OCI-LY7 (cell line): ENCODE results near the gene URGCP. TPM values are rescaled to one million over a fixed set of nuclear protein-coding genes. Genes with fewer than 3 reads are reported as not detected.

Source experiments
- BruUV-seq: library from RNA; stranded (reverse); fragments of 400-500 nt; replicated peaks from 2 replicates; lab custom pipeline; 2021; lab: Mats Ljungman, UMichigan
- CTCF ChIA-PET: fragments of 300-600 bp; sonication (Branson Sonifier 250); formaldehyde crosslinking; loops from one replicate; lab custom pipeline; 2022; ENCODE audit warnings: antibody characterized with exemption; ENCODE audit not compliant: unreplicated experiment; lab: Charles Lee
- POLR2A ChIA-PET: fragments of 300-600 bp; sonication (Branson Sonifier 250); formaldehyde crosslinking; loops from one replicate; lab custom pipeline; 2022; ENCODE audit warnings: antibody characterized with exemption; lab: Charles Lee
- DNase-seq: peaks from one replicate; pipeline ENCODE4 v3.0.0-alpha.2; 2015; ENCODE audit warnings: low spot score
- H2AFZ ChIP-seq: fragments of 200-600 bp; sonication (generic), shearing (Covaris generic); 2 replicates; pipeline ENCODE4 v1.6.1; 2014; ENCODE audit warnings: mild to moderate bottlenecking, antibody characterized with exemption, low read length, moderate library complexity
- H3K27ac ChIP-seq: fragments of 200-600 bp; sonication (generic); 2 replicates; pipeline ENCODE4 v1.5.1; 2014; ENCODE audit warnings: mixed run types, low read depth, mild to moderate bottlenecking, moderate library complexity, low read length, inconsistent platforms; ENCODE audit not compliant: poor library complexity, severe bottlenecking
- H3K36me3 ChIP-seq: fragments of 200-600 bp; sonication (generic); 2 replicates; pipeline ENCODE4 v1.6.1; 2014; ENCODE audit warnings: mild to moderate bottlenecking, antibody characterized with exemption, low read length, moderate library complexity, mixed read lengths; ENCODE audit not compliant: insufficient read depth
- H3K4me1 ChIP-seq: fragments of 200-600 bp; sonication (generic); 2 replicates; pipeline ENCODE4 v1.5.1; 2014; ENCODE audit warnings: mild to moderate bottlenecking, low read length; ENCODE audit not compliant: insufficient read depth, poor library complexity, severe bottlenecking
- H3K4me2 ChIP-seq: fragments of 200-600 bp; sonication (generic); 2 replicates; pipeline ENCODE4 v1.6.1; 2014; ENCODE audit warnings: mild to moderate bottlenecking, low read length
- H3K4me3 ChIP-seq: fragments of 200-600 bp; sonication (generic); 2 replicates; pipeline ENCODE4 v1.5.1; 2014; ENCODE audit warnings: mild to moderate bottlenecking, low read depth, low read length; ENCODE audit not compliant: poor library complexity, severe bottlenecking
- H3K79me2 ChIP-seq: fragments of 200-600 bp; sonication (generic); 2 replicates; pipeline ENCODE4 v1.6.1; 2016; ENCODE audit warnings: low read depth, mild to moderate bottlenecking, low read length, moderate library complexity, mixed read lengths; ENCODE audit not compliant: insufficient read depth
- H3K9me2 ChIP-seq: fragments of 200-600 bp; sonication (generic); 2 replicates; pipeline ENCODE4 v1.6.1; 2016; ENCODE audit warnings: mild to moderate bottlenecking, low read length, mixed read lengths; ENCODE audit not compliant: insufficient read depth
- H3K9me3 ChIP-seq: fragments of 200-600 bp; sonication (generic); 2 replicates; pipeline ENCODE4 v1.6.1; 2014; ENCODE audit warnings: mild to moderate bottlenecking, mixed run types, low read length, mixed read lengths
- H4K20me1 ChIP-seq: fragments of 200-600 bp; sonication (generic); 2 replicates; pipeline ENCODE4 v1.6.1; 2014; ENCODE audit warnings: mild to moderate bottlenecking, antibody characterized with exemption, low read length, moderate library complexity, mixed read lengths; ENCODE audit not compliant: insufficient read depth
- EZH2phosphoT487 ChIP-seq: fragments of 200-600 bp; sonication (generic); IDR thresholded peaks from 2 replicates; pipeline ENCODE4 v1.6.1; 2018; ENCODE audit warnings: low read depth, borderline replicate concordance, mild to moderate bottlenecking, mixed run types, antibody characterized with exemption, low read length, moderate library complexity, mixed read lengths
- intact Hi-C: fragments of 100-400 bp; cut with micrococcal nuclease; formaldehyde crosslinking; loops from one replicate; pipeline ENCODE4 v1.10.0; 2022; ENCODE audit not compliant: unreplicated experiment
- total RNA-seq, 2 experiments: library from RNA; depleted of rRNA in 1 of 2; stranded (reverse); fragments of >200 nt in 1 of 2; shearing (Covaris generic) in 1 of 2; gene quantifications; 2 replicates each; pipeline ENCODE4 v1.2.3, GENCODE V29; 2014 to 2022
- TF ChIP-seq, protein P1 (sequence below): fragments of 200-600 bp; sonication (generic); conservative IDR thresholded peaks from 2 replicates; pipeline ENCODE4 v1.5.1; 2014; ENCODE audit warnings: mild to moderate bottlenecking, antibody characterized with exemption, low read length, moderate library complexity, mixed read lengths

URGCP gene
- total RNA-seq, 2 experiments from 2014 or later: 4.7 to 6.8 TPM

DNA sequence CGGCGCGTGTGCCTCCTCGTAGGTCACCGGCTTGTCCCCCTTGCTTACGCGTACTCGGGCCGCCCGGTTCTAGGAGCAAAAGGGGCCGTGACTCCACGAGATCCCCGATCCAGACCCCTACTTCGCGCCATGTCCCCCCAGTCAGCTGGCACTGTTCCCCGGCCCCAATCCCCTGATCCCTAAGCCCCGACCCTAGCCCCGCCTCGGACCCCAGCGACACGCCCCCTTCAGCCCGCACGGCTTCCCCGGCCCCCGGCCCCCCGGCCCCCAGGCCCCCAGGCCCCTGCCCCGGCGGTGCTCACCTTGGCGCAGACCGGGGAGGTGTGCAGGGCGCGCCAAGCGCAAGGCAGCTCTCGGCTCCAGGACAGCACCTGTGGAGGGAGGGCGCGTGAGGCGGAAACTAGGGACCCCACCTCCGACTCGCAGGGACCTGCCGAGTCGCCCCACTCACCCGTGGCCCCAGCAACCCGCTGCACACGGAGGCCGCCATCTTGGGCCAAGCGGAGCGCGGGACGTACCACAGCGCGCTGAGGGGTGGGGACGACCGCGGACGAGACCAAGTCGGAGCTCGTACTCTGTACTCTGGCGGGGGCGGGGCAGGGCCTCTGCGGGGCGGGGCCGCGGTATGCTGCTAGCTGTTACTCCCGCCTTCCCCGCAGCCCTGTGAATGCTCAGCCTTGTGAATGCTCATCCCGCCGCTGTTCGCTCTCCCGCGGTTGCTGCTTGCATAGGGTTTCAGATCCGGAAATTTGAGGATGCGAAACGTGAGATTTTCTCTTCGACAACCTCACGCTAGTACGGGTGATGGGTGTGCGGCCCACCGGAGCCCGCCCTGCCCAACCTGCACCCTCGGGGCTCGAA lies 37.2 kb downstream of the URGCP start, which contains the start of gene MRPS24:
Gene MRPS24 (minus strand): TSS at position 512 of the 861 bp plus-strand sequence. CDS start 22 bp downstream, at position 490.
- BruUV-seq: no TSS peak
- POLR2A ChIA-PET: interaction anchor here (0.9 to 1.5 kb wide), 2 partner anchors 10 to 139 kb away, joined by 5 read pairs; no protein-coding TSS in a partner anchor

GRCh38 chr7:43868681-43869005 lies 37.8 kb downstream of the URGCP start:
- H3K79me2 ChIP-seq: no peaks in the 10 kb centered on the region; the same call in 1 of the 2 replicates
- peaks cover 14% of the 10 kb centered on the region for H3K4me1 ChIP-seq
- TF ChIP-seq, protein P1, sequence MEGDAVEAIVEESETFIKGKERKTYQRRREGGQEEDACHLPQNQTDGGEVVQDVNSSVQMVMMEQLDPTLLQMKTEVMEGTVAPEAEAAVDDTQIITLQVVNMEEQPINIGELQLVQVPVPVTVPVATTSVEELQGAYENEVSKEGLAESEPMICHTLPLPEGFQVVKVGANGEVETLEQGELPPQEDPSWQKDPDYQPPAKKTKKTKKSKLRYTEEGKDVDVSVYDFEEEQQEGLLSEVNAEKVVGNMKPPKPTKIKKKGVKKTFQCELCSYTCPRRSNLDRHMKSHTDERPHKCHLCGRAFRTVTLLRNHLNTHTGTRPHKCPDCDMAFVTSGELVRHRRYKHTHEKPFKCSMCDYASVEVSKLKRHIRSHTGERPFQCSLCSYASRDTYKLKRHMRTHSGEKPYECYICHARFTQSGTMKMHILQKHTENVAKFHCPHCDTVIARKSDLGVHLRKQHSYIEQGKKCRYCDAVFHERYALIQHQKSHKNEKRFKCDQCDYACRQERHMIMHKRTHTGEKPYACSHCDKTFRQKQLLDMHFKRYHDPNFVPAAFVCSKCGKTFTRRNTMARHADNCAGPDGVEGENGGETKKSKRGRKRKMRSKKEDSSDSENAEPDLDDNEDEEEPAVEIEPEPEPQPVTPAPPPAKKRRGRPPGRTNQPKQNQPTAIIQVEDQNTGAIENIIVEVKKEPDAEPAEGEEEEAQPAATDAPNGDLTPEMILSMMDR: no peak
- TF ChIP-seq EZH2phosphoT487: no peak
- H3K27ac ChIP-seq: no peak overlapping the region
- peak overlapping the region; percentile 59; the same call in 1 of the 2 replicates for H2AFZ ChIP-seq
- H3K4me3 ChIP-seq: peak overlapping the region; percentile 75
- TSS peak; percentile 82 for BruUV-seq
- H3K9me3 ChIP-seq: no peaks in the 10 kb centered on the region
- H4K20me1 ChIP-seq: no peaks in the 10 kb centered on the region
- intact Hi-C loops: no loop called here
- no peaks in the 10 kb centered on the region for H3K9me2 ChIP-seq
- ChIA-PET POLR2A (interaction anchor here (0.6 to 1.5 kb wide), 2 partner anchors 138 to 786 kb away, joined by 3 to 5 read pairs; no protein-coding TSS in a partner anchor), CTCF (no interaction called here)
- no peak for DNase-seq
- H3K4me2 ChIP-seq: peak overlapping the region; percentile 86
- H3K36me3 ChIP-seq: peaks cover 24% of the 10 kb centered on the region

More for the DNA sequence above, 37.2 kb downstream of the URGCP start, which contains the start of gene MRPS24:
- no peaks in the 10 kb centered on the region; the same call in 1 of the 2 replicates for H3K79me2 ChIP-seq
- H3K4me1 ChIP-seq: peaks cover 14% of the 10 kb centered on the region
- intact Hi-C loops: no loop called here
- H3K4me2 ChIP-seq: peak within 1 kb of the TSS; percentile 86
- no peaks in the 10 kb centered on the region for H3K9me2 ChIP-seq
- CTCF ChIA-PET: no interaction called here
- TF ChIP-seq EZH2phosphoT487: no peak
- TF ChIP-seq, protein P1: no peak
- peaks cover 24% of the 10 kb centered on the region for H3K36me3 ChIP-seq
- no peaks in the 10 kb centered on the region for H4K20me1 ChIP-seq
- DNase-seq: peak; percentile 96
- peak within 1 kb of the TSS; percentile 82 for H2AFZ ChIP-seq
- no peaks in the 10 kb centered on the region for H3K9me3 ChIP-seq
- peak within 1 kb of the TSS; percentile 75 for H3K4me3 ChIP-seq
- peak within 1 kb of the TSS; percentile 3 for H3K27ac ChIP-seq
